ENCODE measurements around the gene CHST14. TPM values are rescaled to one million over a fixed set of nuclear protein-coding genes. Genes with fewer than 3 reads are reported as not detected.

CHST14 gene
- total RNA-seq, 1 experiment from 2014 or later: 5.8 TPM

DNA sequence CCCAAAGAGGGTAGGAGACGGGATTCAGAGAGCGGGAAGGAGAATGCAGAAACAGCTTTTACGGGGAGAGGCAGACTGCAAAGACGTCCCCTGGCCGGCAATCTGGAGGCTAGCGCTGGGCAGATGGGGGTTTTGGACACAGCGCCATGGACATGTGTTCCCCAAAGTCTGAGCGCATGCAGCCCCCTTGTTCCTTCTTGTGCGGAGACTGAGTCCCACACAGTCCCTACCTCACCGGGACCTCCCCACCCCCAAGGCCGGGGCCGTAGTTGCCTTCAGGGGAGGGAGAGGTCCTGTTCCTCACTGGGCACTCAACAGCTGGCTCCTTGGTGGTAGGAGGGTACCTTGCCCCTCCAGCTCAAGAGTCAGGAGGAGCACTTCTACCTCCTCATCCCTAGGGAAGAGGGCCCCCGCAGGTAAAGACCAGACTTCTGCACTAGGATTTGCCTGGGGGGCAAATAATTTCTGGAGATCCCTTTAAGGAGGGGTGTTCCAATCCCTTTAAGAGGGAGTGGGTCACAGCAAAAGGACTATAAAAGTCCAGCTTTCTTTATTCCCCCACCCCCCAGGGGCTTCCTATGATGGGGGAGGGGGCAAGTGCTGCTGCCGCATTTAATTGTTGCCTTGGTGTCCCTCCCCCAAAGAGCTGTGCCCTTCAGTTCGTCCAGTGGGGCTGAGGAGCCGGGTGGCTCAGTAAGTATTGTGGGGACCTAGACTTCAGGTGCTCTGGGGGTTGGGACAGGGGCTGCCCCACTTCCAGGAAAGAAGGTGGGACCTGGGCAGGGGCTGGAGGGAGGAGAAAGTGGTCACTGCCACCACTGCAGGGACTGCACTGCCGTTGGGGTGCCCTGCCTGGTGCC lies 33.7 kb upstream of the CHST14 start:
- Mint-ChIP-seq H3K4me1 (ENCODE audit: insufficient read depth, unreplicated experiment) (peaks cover 16% of the 10 kb centered on the region), H3K36me3 (ENCODE audit: insufficient read depth, unreplicated experiment) (no peaks in the 10 kb centered on the region), H3K9me3 (ENCODE audit: unreplicated experiment) (no peaks in the 10 kb centered on the region), H3K27me3 (ENCODE audit: insufficient read depth, unreplicated experiment) (peaks cover 22% of the 10 kb centered on the region), H3K27ac (ENCODE audit: low read depth, unreplicated experiment) (peak overlapping the region; percentile 57), H3K4me3 (ENCODE audit: unreplicated experiment) (peak overlapping the region; percentile 58)
- ChIA-PET POLR2A (interaction anchor here (0.6 kb wide), 1 partner anchor 68 kb away, joined by 3 read pairs; no protein-coding TSS in a partner anchor), CTCF (interaction anchor here (0.5 to 0.9 kb wide), 2 partner anchors 14 to 549 kb away, joined by 3 to 4 read pairs; no protein-coding TSS in a partner anchor)
- BruUV-seq (replicated peaks): no TSS peak
- no peak for DNase-seq (ENCODE audit: unreplicated experiment)
- TF ChIP-seq, protein P1, sequence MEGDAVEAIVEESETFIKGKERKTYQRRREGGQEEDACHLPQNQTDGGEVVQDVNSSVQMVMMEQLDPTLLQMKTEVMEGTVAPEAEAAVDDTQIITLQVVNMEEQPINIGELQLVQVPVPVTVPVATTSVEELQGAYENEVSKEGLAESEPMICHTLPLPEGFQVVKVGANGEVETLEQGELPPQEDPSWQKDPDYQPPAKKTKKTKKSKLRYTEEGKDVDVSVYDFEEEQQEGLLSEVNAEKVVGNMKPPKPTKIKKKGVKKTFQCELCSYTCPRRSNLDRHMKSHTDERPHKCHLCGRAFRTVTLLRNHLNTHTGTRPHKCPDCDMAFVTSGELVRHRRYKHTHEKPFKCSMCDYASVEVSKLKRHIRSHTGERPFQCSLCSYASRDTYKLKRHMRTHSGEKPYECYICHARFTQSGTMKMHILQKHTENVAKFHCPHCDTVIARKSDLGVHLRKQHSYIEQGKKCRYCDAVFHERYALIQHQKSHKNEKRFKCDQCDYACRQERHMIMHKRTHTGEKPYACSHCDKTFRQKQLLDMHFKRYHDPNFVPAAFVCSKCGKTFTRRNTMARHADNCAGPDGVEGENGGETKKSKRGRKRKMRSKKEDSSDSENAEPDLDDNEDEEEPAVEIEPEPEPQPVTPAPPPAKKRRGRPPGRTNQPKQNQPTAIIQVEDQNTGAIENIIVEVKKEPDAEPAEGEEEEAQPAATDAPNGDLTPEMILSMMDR (IDR thresholded peaks at IDR 0.05; ENCODE audit: unreplicated experiment): no peak
- intact Hi-C loops (cut with micrococcal nuclease): no loop called here

DNA sequence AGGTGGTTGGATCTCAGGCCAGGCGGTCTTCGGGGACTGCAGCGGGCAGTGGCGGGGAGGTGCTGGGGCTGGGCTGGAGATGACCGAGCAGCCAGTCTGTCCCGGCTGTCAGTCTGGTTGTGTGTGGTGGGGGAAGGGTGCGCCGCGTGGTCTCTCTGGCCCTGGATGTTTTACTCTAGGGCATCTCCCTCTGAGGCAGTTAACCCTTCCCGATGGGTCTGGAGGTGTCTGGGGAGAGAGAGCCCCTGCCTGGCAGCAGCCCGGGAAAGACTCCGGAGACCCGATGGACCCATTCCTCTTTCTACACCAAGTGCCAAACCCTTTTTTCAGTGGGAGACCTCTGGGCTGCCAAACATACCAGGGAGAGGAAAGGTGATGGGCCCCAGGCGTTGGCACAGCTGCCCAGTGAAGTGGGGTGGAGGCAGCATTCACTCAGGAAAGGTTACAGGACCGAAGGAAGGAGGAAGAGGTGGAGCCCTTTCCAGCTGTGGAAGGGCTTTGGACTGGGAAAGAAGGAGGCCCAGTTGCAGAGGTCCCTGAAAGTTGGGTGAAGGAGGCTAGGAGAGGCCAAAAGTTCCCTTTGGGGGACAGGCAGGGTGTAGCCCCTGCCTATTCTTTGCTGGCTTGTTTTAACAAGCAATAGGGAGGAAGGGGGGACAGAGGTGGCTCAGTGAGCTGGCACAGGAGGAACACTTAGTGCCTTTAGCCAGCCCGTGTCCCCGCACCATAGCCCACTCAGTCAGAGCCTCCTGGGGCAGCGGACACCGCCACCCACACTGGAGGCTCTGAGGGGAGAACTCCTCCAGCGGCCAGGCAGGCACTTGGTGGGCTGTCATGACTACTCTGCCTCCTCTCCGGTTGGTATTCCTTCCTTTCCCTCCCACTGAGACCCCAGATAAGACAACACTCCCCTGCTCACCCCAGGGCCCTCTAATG lies 32.8 kb upstream of the CHST14 start:
- DNase-seq (ENCODE audit: unreplicated experiment): no peak
- CTCF ChIA-PET: no interaction called here
- no peaks in the 10 kb centered on the region for H3K36me3 Mint-ChIP-seq (ENCODE audit: insufficient read depth, unreplicated experiment)
- BruUV-seq (replicated peaks): no TSS peak
- H3K4me3 Mint-ChIP-seq (ENCODE audit: unreplicated experiment): no peak overlapping the region
- POLR2A ChIA-PET: interaction anchor here (0.6 kb wide), 1 partner anchor 67 kb away, joined by 3 read pairs; no protein-coding TSS in a partner anchor
- H3K9me3 Mint-ChIP-seq (ENCODE audit: unreplicated experiment): no peaks in the 10 kb centered on the region
- TF ChIP-seq, protein P1 (IDR thresholded peaks at IDR 0.05; ENCODE audit: unreplicated experiment): no peak
- peaks cover 16% of the 10 kb centered on the region for H3K4me1 Mint-ChIP-seq (ENCODE audit: insufficient read depth, unreplicated experiment)
- no peak overlapping the region for H3K27ac Mint-ChIP-seq (ENCODE audit: low read depth, unreplicated experiment)
- intact Hi-C loops (cut with micrococcal nuclease): no loop called here
- H3K27me3 Mint-ChIP-seq (ENCODE audit: insufficient read depth, unreplicated experiment): peaks cover 22% of the 10 kb centered on the region

DNA sequence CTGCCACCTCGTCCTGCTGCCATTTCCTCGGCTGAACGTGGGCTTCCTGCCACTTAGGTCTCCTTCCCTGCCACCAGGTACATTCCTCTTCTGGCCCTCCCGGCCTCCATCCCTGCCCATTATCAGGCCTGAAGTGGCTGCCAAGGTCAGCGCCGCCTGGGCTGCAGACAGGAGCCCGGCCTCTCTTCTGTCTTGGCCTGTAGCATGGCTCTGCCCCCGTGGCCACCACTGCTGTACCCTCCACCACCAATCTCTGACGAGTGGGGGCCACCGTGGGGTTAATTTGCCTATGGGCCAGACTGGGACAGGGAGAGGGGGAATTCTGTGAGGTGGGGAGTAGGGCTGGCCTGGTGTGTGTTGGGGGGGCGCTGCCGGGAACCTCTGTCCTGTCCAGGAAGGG lies 32.1 kb upstream of the CHST14 start:
- Mint-ChIP-seq H3K36me3 (ENCODE audit: insufficient read depth, unreplicated experiment) (no peaks in the 10 kb centered on the region), H3K9me3 (ENCODE audit: unreplicated experiment) (no peaks in the 10 kb centered on the region), H3K4me3 (ENCODE audit: unreplicated experiment) (no peak overlapping the region), H3K27ac (ENCODE audit: low read depth, unreplicated experiment) (no peak overlapping the region), H3K27me3 (ENCODE audit: insufficient read depth, unreplicated experiment) (peaks cover 22% of the 10 kb centered on the region), H3K4me1 (ENCODE audit: insufficient read depth, unreplicated experiment) (peaks cover 19% of the 10 kb centered on the region)
- intact Hi-C loops (cut with micrococcal nuclease): no loop called here
- CTCF ChIA-PET: no interaction called here
- POLR2A ChIA-PET: interaction anchor here (0.8 to 2.5 kb wide), 4 partner anchors 17 to 393 kb away, joined by 3 to 10 read pairs (median 6); partner anchors contain the start of genes IVD and KNSTRN
- TF ChIP-seq, protein P1 (IDR thresholded peaks at IDR 0.05; ENCODE audit: unreplicated experiment): no peak
- BruUV-seq (replicated peaks): no TSS peak
- no peak for DNase-seq (ENCODE audit: unreplicated experiment)

Data from MCF 10A (cell line).